H1 (cell line): ENCODE measurements around the gene SMIM1. TPM values are rescaled to one million over a fixed set of nuclear protein-coding genes. Genes with fewer than 3 reads are reported as not detected.

Source experiments
- polyA plus RNA-seq, 7 experiments: library from polyadenylated mRNA; depleted of rRNA in 3 of 7; stranded (reverse) in 5 of 7; unstranded in 2 of 7; fragments of >200 nt in 5 of 7; fragments of 200-250 nt in 2 of 7; gene quantifications; 1 replicate in 5 of 7; 2 replicates in 1 of 7; 4 replicates in 1 of 7; pipeline versions ENCODE4 v1.2.1 to v1.2.3, GENCODE V29; 2011 to 2013; ENCODE audit warnings: missing spikeins in 2 of 7, mixed read lengths in 2 of 7
- small RNA-seq: library from polyadenylated mRNA; stranded (forward); fragments of <200 nt; extraction: miRNeasy Mini kit (QIAGEN cat#:217004); gene quantifications from one replicate; pipeline ENCODE3, GENCODE V24; 2013; ENCODE audit not compliant: insufficient read depth
- total RNA-seq: library from RNA; stranded (reverse); fragmentation: NEBNext Ultra II Directional; extraction: Animal tissue kit (Norgen Biotek cat#: 25700); gene quantifications from 2 replicates; pipeline ENCODE4 v1.2.1, GENCODE V29; 2021

The SMIM1 gene
- total and polyA plus RNA-seq, 2 of the 8 experiments (the other 6 are each of a cell fraction or from before 2014, with no cell fraction given), result 7.7 to 9.7 TPM

Small RNA genes lying within 50 kb of the gene (small RNA-seq; reads per million reads assigned to genes)
- gene RF02197 (not detected), gene RN7SL574P (not detected)

Other genes starting within 250 kb of the SMIM1 start
- gene MEGF6, start 161.2 kb upstream of the SMIM1 start, total RNA-seq, result 13.2 and 14.8 TPM in 2 replicates
- 4.1 and 9.5 TPM in 2 replicates for gene MEGF6, start 161.2 kb upstream of the SMIM1 start, polyA plus RNA-seq (2011; rRNA removed)
- 21.7 and 22.2 TPM in 2 replicates for gene TPRG1L, start 147.7 kb upstream of the SMIM1 start, total RNA-seq
- gene TPRG1L, start 147.7 kb upstream of the SMIM1 start, polyA plus RNA-seq (2011; rRNA removed), result 19.8 and 22.3 TPM in 2 replicates
- gene WRAP73, start 122.6 kb upstream of the SMIM1 start, total RNA-seq, result 29.7 and 30.3 TPM in 2 replicates
- 50.7 and 66.4 TPM in 2 replicates for gene WRAP73, start 122.6 kb upstream of the SMIM1 start, polyA plus RNA-seq (2011; rRNA removed)
- 2.9 and 3.1 TPM in 2 replicates for gene TP73, start 120.2 kb upstream of the SMIM1 start, total RNA-seq
- gene TP73, start 120.2 kb upstream of the SMIM1 start, polyA plus RNA-seq (2011; rRNA removed), result 2.6 and 4.2 TPM in 2 replicates
- gene CCDC27, start 20.3 kb upstream of the SMIM1 start, total RNA-seq, result not detected in 2 replicates
- 0.15 and 0.17 TPM in 2 replicates for gene CCDC27, start 20.3 kb upstream of the SMIM1 start, polyA plus RNA-seq (2011; rRNA removed)
- 82.4 and 82.5 TPM in 2 replicates for gene LRRC47, start 23.7 kb downstream of the SMIM1 start, total RNA-seq
- 38.3 and 47.1 TPM in 2 replicates for gene LRRC47, start 23.7 kb downstream of the SMIM1 start, polyA plus RNA-seq (2011; rRNA removed)
- gene CEP104, start 84.5 kb downstream of the SMIM1 start, total RNA-seq, result 38.0 and 43.9 TPM in 2 replicates
- 8.0 and 15.5 TPM in 2 replicates for gene CEP104, start 84.5 kb downstream of the SMIM1 start, polyA plus RNA-seq (2011; rRNA removed)
- 9.2 and 11.9 TPM in 2 replicates for gene DFFB, start 84.7 kb downstream of the SMIM1 start, total RNA-seq
- 6.5 and 8.6 TPM in 2 replicates for gene DFFB, start 84.7 kb downstream of the SMIM1 start, polyA plus RNA-seq (2011; rRNA removed)
- 28.4 and 28.5 TPM in 2 replicates for gene C1orf174, start 127.5 kb downstream of the SMIM1 start, total RNA-seq
- gene C1orf174, start 127.5 kb downstream of the SMIM1 start, polyA plus RNA-seq (2011; rRNA removed), result 31.1 and 32.4 TPM in 2 replicates